Activated naive CD8-positive, alpha-beta T cell treated with anti-CD3 and anti-CD28 coated beads for 36 hours (primary cell): ENCODE measurements around the gene PKD1. TPM values are rescaled to one million over a fixed set of nuclear protein-coding genes. Genes with fewer than 3 reads are reported as not detected.
"Not testable (repeated sequence)": the region's sequence is repeated elsewhere in the genome, so short reads cannot be mapped to it uniquely, and the experiment has no call there.

Experiments
- DNase-seq: peaks from one replicate; pipeline ENCODE4 v3.0.0; 2021
- H3K27ac Mint-ChIP-seq: one replicate; pipeline ENCODE4 v1.8.0; 2022; ENCODE audit warnings: mild to moderate bottlenecking, moderate library complexity, mixed read lengths
- H3K27me3 Mint-ChIP-seq: one replicate; pipeline ENCODE4 v1.8.0; 2022; ENCODE audit warnings: mild to moderate bottlenecking, mixed read lengths
- H3K36me3 Mint-ChIP-seq: one replicate; pipeline ENCODE4 v1.8.0; 2021; ENCODE audit warnings: mild to moderate bottlenecking, mixed read lengths
- H3K4me1 Mint-ChIP-seq: one replicate; pipeline ENCODE4 v1.8.0; 2021; ENCODE audit warnings: mixed read lengths
- H3K4me3 Mint-ChIP-seq: one replicate; pipeline ENCODE4 v1.8.0; 2022; ENCODE audit warnings: mild to moderate bottlenecking, moderate library complexity, mixed read lengths
- H3K9me3 Mint-ChIP-seq: one replicate; pipeline ENCODE4 v1.8.0; 2022; ENCODE audit warnings: mixed read lengths
- total RNA-seq, 2 experiments: library from RNA; stranded (reverse); gene quantifications; one replicate each; pipeline ENCODE4 v1.2.3, GENCODE V29; 2021

Gene PKD1
- total RNA-seq, 2 experiments from 2014 or later, result 52.6 to 54.5 TPM

- H3K27ac Mint-ChIP-seq, H3K4me3 Mint-ChIP-seq, H3K9me3 Mint-ChIP-seq, DNase-seq, H3K36me3 Mint-ChIP-seq, H3K27me3 Mint-ChIP-seq: not testable (repeated sequence)
- H3K4me1 Mint-ChIP-seq, result peaks cover 13% of the 10 kb centered on the region
Measured at GRCh38 chr16:2126161-2126743, 9.4 kb downstream of the PKD1 start.

DNA sequence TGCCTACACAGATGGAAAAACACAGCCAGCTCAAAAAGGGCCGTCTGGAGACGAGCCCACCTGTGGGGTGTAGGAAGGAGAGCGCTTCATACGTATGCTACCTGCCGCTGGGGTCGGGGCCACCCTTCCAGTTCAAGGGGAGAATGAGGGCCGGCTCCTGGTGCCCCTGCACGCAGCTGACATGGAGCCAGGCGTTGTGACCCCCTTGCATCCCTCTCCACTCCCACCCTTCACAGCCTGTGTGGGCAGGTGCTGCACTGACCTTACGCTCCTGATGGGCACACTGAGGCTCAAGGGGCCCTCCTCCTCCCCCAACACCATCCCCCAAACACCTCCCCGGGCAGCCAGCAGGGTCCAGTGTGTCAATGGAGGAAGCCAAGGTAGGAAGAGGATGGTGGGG is 10.1 kb downstream of the PKD1 start:
- peaks cover 13% of the 10 kb centered on the region for H3K4me1 Mint-ChIP-seq
- H3K4me3 Mint-ChIP-seq, DNase-seq, H3K27me3 Mint-ChIP-seq, H3K9me3 Mint-ChIP-seq, H3K27ac Mint-ChIP-seq, H3K36me3 Mint-ChIP-seq: not testable (repeated sequence)

DNA sequence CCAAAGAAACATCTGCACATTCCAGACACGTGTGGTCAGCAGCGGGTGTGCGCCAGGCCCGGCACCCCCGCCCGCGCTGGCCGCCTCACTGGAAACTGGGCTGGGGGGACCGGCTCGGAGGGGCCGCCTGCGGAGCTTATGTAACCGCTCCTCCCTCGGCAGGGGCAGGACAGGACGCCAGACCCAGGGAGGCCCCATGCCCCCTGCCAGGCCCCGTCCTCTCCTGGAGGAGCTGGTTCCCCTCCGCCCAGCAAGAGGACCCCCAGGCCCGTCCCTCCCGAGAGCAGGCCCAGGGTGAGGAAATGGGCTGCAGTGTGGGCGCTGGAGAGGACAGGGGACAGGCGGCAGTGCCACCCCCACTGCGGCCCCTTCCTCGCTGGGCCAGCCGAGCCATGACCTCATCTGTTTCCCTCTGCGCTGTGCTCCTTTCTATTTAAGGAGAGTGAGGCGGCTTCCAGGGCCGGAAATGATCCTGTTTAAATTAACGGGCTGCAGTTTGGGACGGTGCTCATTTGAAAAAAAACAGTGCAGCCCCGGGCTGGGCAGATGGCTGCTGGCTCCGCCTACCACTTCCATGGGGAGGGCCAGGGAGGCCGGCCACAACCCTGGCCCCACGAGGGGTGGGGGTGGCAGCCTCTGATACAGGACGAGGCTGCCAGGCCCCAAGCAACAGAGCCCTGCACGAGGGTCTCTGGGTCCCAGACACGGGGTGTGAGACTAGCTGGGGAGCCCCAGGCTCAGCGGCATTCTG is 10.8 kb downstream of the PKD1 start:
- not testable (repeated sequence) for DNase-seq, H3K27me3 Mint-ChIP-seq, H3K36me3 Mint-ChIP-seq, H3K4me3 Mint-ChIP-seq, H3K9me3 Mint-ChIP-seq, H3K27ac Mint-ChIP-seq
- peaks cover 15% of the 10 kb centered on the region for H3K4me1 Mint-ChIP-seq

- H3K27me3 Mint-ChIP-seq, DNase-seq, H3K36me3 Mint-ChIP-seq, H3K27ac Mint-ChIP-seq, H3K4me3 Mint-ChIP-seq, H3K9me3 Mint-ChIP-seq: not testable (repeated sequence)
- H3K4me1 Mint-ChIP-seq, result peaks cover 13% of the 10 kb centered on the region
Measured at GRCh38 chr16:2124377-2124693, 11.4 kb downstream of the PKD1 start.

- H3K4me1 Mint-ChIP-seq, result peaks cover 10% of the 10 kb centered on the region
- not testable (repeated sequence) for DNase-seq, H3K27ac Mint-ChIP-seq, H3K4me3 Mint-ChIP-seq, H3K36me3 Mint-ChIP-seq, H3K9me3 Mint-ChIP-seq, H3K27me3 Mint-ChIP-seq
Measured at GRCh38 chr16:2123706-2124376, 11.9 kb downstream of the PKD1 start.

GRCh38 chr16:2122934-2123683 is 12.6 kb downstream of the PKD1 start:
- not testable (repeated sequence) for DNase-seq, H3K4me3 Mint-ChIP-seq, H3K9me3 Mint-ChIP-seq

GRCh38 chr16:2122429-2122828 is 13.3 kb downstream of the PKD1 start:
- H3K27ac Mint-ChIP-seq, result no peak overlapping the region

More at GRCh38 chr16:2122934-2123683, 12.6 kb downstream of the PKD1 start:
- H3K36me3 Mint-ChIP-seq, H3K4me1 Mint-ChIP-seq, H3K27me3 Mint-ChIP-seq, H3K27ac Mint-ChIP-seq: not testable (repeated sequence)

GRCh38 chr16:2121853-2122252 is 13.8 kb downstream of the PKD1 start:
- Mint-ChIP-seq H3K27ac (no peak overlapping the region), H3K9me3 (no peaks in the 10 kb centered on the region), H3K36me3 (no peaks in the 10 kb centered on the region), H3K4me1 (peaks cover 5% of the 10 kb centered on the region), H3K27me3 (no peaks in the 10 kb centered on the region), H3K4me3 (no peak overlapping the region)
- no peak for DNase-seq

More at GRCh38 chr16:2122429-2122828, 13.3 kb downstream of the PKD1 start:
- Mint-ChIP-seq H3K9me3 (no peaks in the 10 kb centered on the region), H3K4me3 (no peak overlapping the region), H3K27me3 (no peaks in the 10 kb centered on the region), H3K36me3 (no peaks in the 10 kb centered on the region), H3K4me1 (peaks cover 5% of the 10 kb centered on the region)
- no peak for DNase-seq

DNA sequence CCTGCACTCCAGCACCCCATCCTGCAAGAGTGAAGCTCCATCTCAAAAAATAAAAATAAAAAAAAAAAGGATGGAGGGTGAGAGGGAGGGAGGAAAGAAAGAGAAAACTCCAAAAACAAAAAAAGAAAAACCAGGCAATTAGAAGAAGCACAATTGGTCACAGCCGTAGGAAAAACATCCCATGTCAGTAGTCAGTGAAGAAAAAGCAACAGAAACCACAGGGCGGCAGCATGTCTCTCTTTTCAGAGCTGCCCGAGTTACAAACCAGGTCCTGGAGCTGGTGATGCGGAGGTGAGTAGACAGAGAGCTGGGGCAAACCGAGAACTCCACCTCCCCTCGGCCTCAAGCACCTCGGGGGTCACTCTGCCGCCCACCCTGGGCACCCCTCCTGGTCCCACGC is 14.4 kb downstream of the PKD1 start:
- not testable (repeated sequence) for H3K9me3 Mint-ChIP-seq, H3K27me3 Mint-ChIP-seq, H3K27ac Mint-ChIP-seq, H3K4me3 Mint-ChIP-seq, H3K4me1 Mint-ChIP-seq, DNase-seq, H3K36me3 Mint-ChIP-seq

GRCh38 chr16:2117960-2118722 is 17.6 kb downstream of the PKD1 start:
- not testable (repeated sequence) for H3K27me3 Mint-ChIP-seq, H3K4me3 Mint-ChIP-seq, H3K36me3 Mint-ChIP-seq, H3K27ac Mint-ChIP-seq, DNase-seq, H3K9me3 Mint-ChIP-seq, H3K4me1 Mint-ChIP-seq

GRCh38 chr16:2117341-2117740 is 18.4 kb downstream of the PKD1 start:
- H3K9me3 Mint-ChIP-seq, H3K36me3 Mint-ChIP-seq, H3K27me3 Mint-ChIP-seq, H3K27ac Mint-ChIP-seq, H3K4me1 Mint-ChIP-seq, H3K4me3 Mint-ChIP-seq, DNase-seq: not testable (repeated sequence)

DNA sequence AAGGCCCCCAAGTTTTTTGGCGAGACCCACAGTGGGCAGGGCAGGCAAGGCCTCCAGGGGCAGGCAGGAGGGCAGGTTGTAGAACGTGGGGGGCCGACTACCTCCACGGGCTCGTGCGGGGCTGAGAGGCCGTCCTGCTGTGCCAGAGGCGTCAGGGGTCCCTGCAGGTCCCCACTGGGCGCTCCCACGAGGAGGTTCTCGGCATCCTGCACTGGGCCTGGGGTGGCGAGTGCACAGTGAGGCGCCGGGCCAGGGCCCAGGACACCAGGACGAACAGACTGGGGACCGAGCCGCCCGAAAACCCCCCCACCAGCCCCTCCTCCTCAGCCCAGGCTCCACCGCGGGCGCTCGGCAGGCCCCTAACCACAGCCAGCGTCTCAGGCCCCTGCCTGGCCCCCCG is 19.3 kb downstream of the PKD1 start:
- not testable (repeated sequence) for H3K27ac Mint-ChIP-seq, H3K36me3 Mint-ChIP-seq, H3K4me3 Mint-ChIP-seq, H3K4me1 Mint-ChIP-seq, H3K27me3 Mint-ChIP-seq, H3K9me3 Mint-ChIP-seq, DNase-seq

DNA sequence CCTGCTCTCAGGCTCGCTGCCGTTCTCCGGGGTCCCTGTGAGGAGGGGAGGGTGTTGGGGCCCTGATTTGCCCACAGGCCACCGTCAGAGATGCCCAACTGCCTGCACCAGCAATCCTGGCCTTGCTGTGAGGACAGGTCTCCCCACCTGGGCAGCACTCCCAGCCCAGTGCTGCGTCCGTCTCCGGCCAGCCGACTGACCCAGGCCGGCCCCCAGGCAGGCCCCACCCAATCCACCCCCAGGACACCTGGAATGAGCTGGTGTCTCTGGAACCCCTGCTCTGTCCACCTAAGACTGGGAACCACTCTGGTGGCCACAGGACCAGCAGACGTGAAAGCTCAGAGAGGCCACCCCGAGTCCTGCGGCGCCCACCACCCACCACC is 20.1 kb downstream of the PKD1 start:
- no peak overlapping the region for H3K4me3 Mint-ChIP-seq
- no peaks in the 10 kb centered on the region for H3K27me3 Mint-ChIP-seq
- no peaks in the 10 kb centered on the region for H3K36me3 Mint-ChIP-seq
- no peak overlapping the region for H3K27ac Mint-ChIP-seq
- DNase-seq, result no peak
- H3K9me3 Mint-ChIP-seq, result no peaks in the 10 kb centered on the region
- H3K4me1 Mint-ChIP-seq, result peaks cover 1% of the 10 kb centered on the region

GRCh38 chr16:2114885-2115590 is 20.7 kb downstream of the PKD1 start:
- H3K4me3 Mint-ChIP-seq, DNase-seq, H3K27me3 Mint-ChIP-seq, H3K36me3 Mint-ChIP-seq, H3K4me1 Mint-ChIP-seq, H3K27ac Mint-ChIP-seq, H3K9me3 Mint-ChIP-seq: not testable (repeated sequence)
